Prostate gland (tissue), 2 donors: ENCODE data around the gene BARX1.

Experiments used
- CTCF ChIP-seq, 4 experiments: fragments of 200-600 bp in 2 of 4; fragments of 450-650 bp in 2 of 4; sonication (generic) in 2 of 4; IDR thresholded peaks; 1 replicate in 3 of 4; 2 replicates in 1 of 4; pipeline ENCODE4 v1.5.1; 2016 to 2019; ENCODE audit warnings: antibody characterized with exemption in 4 of 4, mild to moderate bottlenecking in 2 of 4, moderate library complexity in 2 of 4
- POLR2AphosphoS5 ChIP-seq: sonication (generic); formaldehyde crosslinking; IDR thresholded peaks from one replicate; pipeline ENCODE4 v1.6.1; 2017; ENCODE audit warnings: antibody characterized with exemption

- TF ChIP-seq CTCF (IDR thresholded peaks at IDR 0.05), result no peak
- TF ChIP-seq POLR2AphosphoS5, result no peak
These were observed 607 bp downstream of the BARX1 start for GRCh38 chr9:93954434-93955061.
